H1 (cell line): ENCODE results near the gene ADAMTS8. TPM values are rescaled to one million over a fixed set of nuclear protein-coding genes. Genes with fewer than 3 reads are reported as not detected.

Source experiments
- CTCF ChIA-PET: fragments of 300-600 bp; sonication (Branson Sonifier 250); formaldehyde crosslinking; loops from one replicate; lab custom pipeline; 2021; ENCODE audit not compliant: partially characterized antibody; lab: Charles Lee
- POLR2A ChIA-PET: fragments of 300-600 bp; sonication (Branson Sonifier 250); formaldehyde crosslinking; loops from one replicate; lab custom pipeline; 2021; ENCODE audit warnings: inconsistent platforms; ENCODE audit not compliant: partially characterized antibody; lab: Charles Lee
- DNase-seq, 2 experiments: peaks; one replicate each; pipeline versions ENCODE4 v3.0.0 to v3.0.0-alpha.2; 2010 to 2022; ENCODE audit warnings: low spot score in 2 of 2, low read depth in 1 of 2, mixed read lengths in 1 of 2
- FAIRE-seq: peaks from 2 replicates; lab custom pipeline; 2011; peaks lifted over from hg19 to GRCh38; lab: Jason Lieb, UNC
- H2AFZ ChIP-seq: 2 replicates; pipeline ENCODE4 v1.8.1; 2012; ENCODE audit warnings: low read length, inconsistent platforms
- H2AK5ac ChIP-seq: 2 replicates; pipeline ENCODE4 v1.6.1; 2013; ENCODE audit warnings: low read depth, low read length
- H2BK120ac ChIP-seq: replicated peaks from 2 replicates; pipeline ENCODE3; 2013; ENCODE audit warnings: low read depth, low read length, inconsistent platforms
- H2BK12ac ChIP-seq: 2 replicates; pipeline ENCODE4 v1.6.1; 2013; ENCODE audit warnings: low read depth, low read length
- H2BK15ac ChIP-seq: 2 replicates; pipeline ENCODE4 v1.6.1; 2013; ENCODE audit warnings: low read length
- H2BK20ac ChIP-seq: 2 replicates; pipeline ENCODE4 v1.6.1; 2013; ENCODE audit warnings: low read length
- H2BK5ac ChIP-seq: 2 replicates; pipeline ENCODE4 v1.6.1; 2013; ENCODE audit warnings: low read depth, low read length
- H3K14ac ChIP-seq: 2 replicates; pipeline ENCODE4 v1.6.1; 2013; ENCODE audit warnings: inconsistent platforms; ENCODE audit not compliant: insufficient read length
- H3K18ac ChIP-seq: 2 replicates; pipeline ENCODE4 v1.6.1; 2013; ENCODE audit warnings: low read length; ENCODE audit errors: extremely low read depth
- H3K23ac ChIP-seq: 2 replicates; pipeline ENCODE4 v1.6.1; 2013; ENCODE audit warnings: inconsistent platforms; ENCODE audit not compliant: insufficient read length
- H3K23me2 ChIP-seq: 2 replicates; pipeline ENCODE4 v1.6.1; 2013; ENCODE audit warnings: low read depth, low read length
- H3K27ac ChIP-seq: 2 replicates; pipeline ENCODE4 v1.6.1; 2011; ENCODE audit warnings: low read depth, low read length, inconsistent platforms
- H3K27me3 ChIP-seq, 4 experiments: replicated peaks in 1 of 4; 1 replicate in 1 of 4; 2 replicates in 3 of 4; pipeline versions ENCODE4 v1.6.1 to v1.8.1; 2011 to 2013; ENCODE audit warnings: low read length in 3 of 4, mild to moderate bottlenecking in 3 of 4, inconsistent platforms in 2 of 4, mixed read lengths in 2 of 4, moderate library complexity in 1 of 4; ENCODE audit not compliant: control insufficient read depth in 3 of 4, insufficient read depth in 3 of 4; ENCODE audit errors: extremely low read depth in 1 of 4
- H3K36me3 ChIP-seq, 4 experiments: 2 replicates each; pipeline versions ENCODE4 v1.6.1 to v1.8.1; 2011 to 2013; ENCODE audit warnings: mild to moderate bottlenecking in 4 of 4, low read length in 3 of 4, moderate library complexity in 2 of 4, control low read depth in 1 of 4, inconsistent platforms in 1 of 4; ENCODE audit not compliant: insufficient read depth in 4 of 4, control insufficient read depth in 2 of 4
- H3K4ac ChIP-seq: replicated peaks from 2 replicates; pipeline ENCODE3; 2013; ENCODE audit warnings: low read length, low read depth, mixed read lengths, inconsistent platforms; ENCODE audit not compliant: insufficient read length
- H3K4me1 ChIP-seq, 4 experiments: replicated peaks in 1 of 4; 1 replicate in 1 of 4; 2 replicates in 3 of 4; pipeline versions ENCODE4 v1.6.1 to v1.8.1; 2011 to 2013; ENCODE audit warnings: low read length in 3 of 4, inconsistent platforms in 2 of 4, mixed read lengths in 1 of 4; ENCODE audit not compliant: insufficient read depth in 4 of 4, control insufficient read depth in 3 of 4
- H3K4me2 ChIP-seq, 2 experiments: 2 replicates each; pipeline versions ENCODE4 v1.6.1 to v1.8.1; 2011 to 2013; ENCODE audit warnings: low read depth in 2 of 2, low read length in 2 of 2, control low read depth in 1 of 2, inconsistent platforms in 1 of 2, mild to moderate bottlenecking in 1 of 2; ENCODE audit not compliant: insufficient read depth in 1 of 2
- H3K4me3 ChIP-seq, 4 experiments: fragments of 200-600, 300-600 bp in 1 of 4; sonication (generic), shearing (Covaris generic), sonication (Bioruptor Twin) in 1 of 4; 2 replicates each; pipeline versions ENCODE4 v1.5.1 to v1.8.1; 2011 to 2016; ENCODE audit warnings: low read length in 4 of 4, low read depth in 3 of 4, control low read depth in 2 of 4, inconsistent platforms in 2 of 4, mild to moderate bottlenecking in 2 of 4, mixed read lengths in 1 of 4, moderate library complexity in 1 of 4; ENCODE audit not compliant: insufficient read depth in 2 of 4; ENCODE audit errors: extremely low read depth in 1 of 4
- H3K56ac ChIP-seq: replicated peaks from 2 replicates; pipeline ENCODE3; 2013; ENCODE audit warnings: low read depth, mild to moderate bottlenecking, mixed read lengths, low read length, inconsistent platforms; ENCODE audit not compliant: insufficient read length
- H3K79me1 ChIP-seq: 2 replicates; pipeline ENCODE4 v1.6.1; 2013; ENCODE audit warnings: low read depth, low read length, control low read depth
- H3K79me2 ChIP-seq, 2 experiments: 2 replicates each; pipeline versions ENCODE4 v1.6.1 to v1.8.1; 2012 to 2013; ENCODE audit warnings: low read length in 2 of 2, mild to moderate bottlenecking in 2 of 2, inconsistent platforms in 1 of 2; ENCODE audit not compliant: insufficient read depth in 2 of 2, control insufficient read depth in 1 of 2
- H3K9ac ChIP-seq, 4 experiments: replicated peaks in 1 of 4; 1 replicate in 1 of 4; 2 replicates in 3 of 4; pipeline versions ENCODE4 v1.6.1 to v1.8.1; 2011 to 2013; ENCODE audit warnings: low read depth in 3 of 4, low read length in 3 of 4, control low read depth in 2 of 4, mild to moderate bottlenecking in 2 of 4, moderate library complexity in 2 of 4, inconsistent platforms in 1 of 4; ENCODE audit errors: extremely low read depth in 1 of 4
- H3K9me3 ChIP-seq, 2 experiments: 2 replicates each; pipeline versions ENCODE4 v1.6.1 to v1.8.1; 2012 to 2013; ENCODE audit warnings: mild to moderate bottlenecking in 2 of 2, moderate library complexity in 2 of 2, control low read depth in 1 of 2, inconsistent platforms in 1 of 2, low read depth in 1 of 2, low read length in 1 of 2, mixed read lengths in 1 of 2; ENCODE audit not compliant: insufficient read depth in 2 of 2
- H4K20me1 ChIP-seq, 2 experiments: replicated peaks in 1 of 2; 2 replicates each; pipeline versions ENCODE3 to v1.8.1; 2011 to 2013; ENCODE audit warnings: inconsistent platforms in 2 of 2, low read length in 2 of 2, mild to moderate bottlenecking in 1 of 2; ENCODE audit not compliant: insufficient read depth in 2 of 2, control insufficient read depth in 1 of 2
- H4K5ac ChIP-seq: 2 replicates; pipeline ENCODE4 v1.6.1; 2013; ENCODE audit warnings: low read length, low read depth, mixed read lengths, inconsistent platforms; ENCODE audit not compliant: insufficient read length
- H4K8ac ChIP-seq: 2 replicates; pipeline ENCODE4 v1.8.0; 2013; ENCODE audit warnings: mild to moderate bottlenecking, moderate library complexity, low read length, inconsistent platforms; ENCODE audit not compliant: insufficient read depth; ENCODE audit errors: extremely low read depth
- H4K91ac ChIP-seq: replicated peaks from 2 replicates; pipeline ENCODE3; 2013; ENCODE audit warnings: low read length, mixed read lengths, inconsistent platforms; ENCODE audit not compliant: insufficient read length
- ATF2 ChIP-seq: IDR thresholded peaks from 2 replicates; pipeline ENCODE4 v1.6.1; 2012; ENCODE audit warnings: low read length, inconsistent platforms
- EGR1 ChIP-seq: IDR thresholded peaks from 2 replicates; pipeline ENCODE4 v1.6.1; 2011; ENCODE audit warnings: low read depth, low read length, borderline replicate concordance
- JUN ChIP-seq: IDR thresholded peaks from 2 replicates; pipeline ENCODE4 v1.6.1; 2011; ENCODE audit warnings: low read depth, mild to moderate bottlenecking, improper control_type of control experiment, low read length
- PHF8 ChIP-seq: fragments of 200-600 bp; sonication (generic); conservative IDR thresholded peaks from 2 replicates; pipeline ENCODE4 v1.7.1; 2012; ENCODE audit warnings: low read depth, mild to moderate bottlenecking, inconsistent platforms, low read length, moderate library complexity
- POLR2A ChIP-seq, 2 experiments: IDR thresholded peaks; 1 replicate in 1 of 2; 2 replicates in 1 of 2; pipeline ENCODE4 v1.6.1; 2011; ENCODE audit warnings: low read depth in 2 of 2, low read length in 2 of 2, mild to moderate bottlenecking in 2 of 2; ENCODE audit errors: control extremely low read depth in 1 of 2
- SAP30 ChIP-seq: fragments of 300-600 bp; sonication (generic); IDR thresholded peaks from 2 replicates; pipeline ENCODE4 v1.7.1; 2012; ENCODE audit warnings: low read length, moderate library complexity, mild to moderate bottlenecking, inconsistent platforms; ENCODE audit not compliant: insufficient read depth, insufficient replicate concordance
- WGBS, 2 experiments: shearing (Covaris generic) in 1 of 2; methylation state at CpG; one replicate each; pipeline versions ENCODE4 v1.1.6 to v1.1.7; 2013 to 2015; ENCODE audit warnings: low lambda C conversion rate in 2 of 2, mixed read lengths in 2 of 2, inconsistent platforms in 1 of 2, low coverage in 1 of 2, missing lambda C conversion rate in 1 of 2; ENCODE audit not compliant: insufficient replicate concordance in 2 of 2, insufficient coverage in 1 of 2, insufficient read length in 1 of 2; ENCODE audit errors: extremely low coverage in 1 of 2, missing lambda C conversion rate in 1 of 2; 5-methylcytosine and 5-hydroxymethylcytosine counted together
- polyA plus RNA-seq, 7 experiments: library from polyadenylated mRNA; depleted of rRNA in 3 of 7; stranded (reverse) in 5 of 7; unstranded in 2 of 7; fragments of >200 nt in 5 of 7; fragments of 200-250 nt in 2 of 7; gene quantifications; 1 replicate in 5 of 7; 2 replicates in 1 of 7; 4 replicates in 1 of 7; pipeline versions ENCODE4 v1.2.1 to v1.2.3, GENCODE V29; 2011 to 2013; ENCODE audit warnings: missing spikeins in 2 of 7, mixed read lengths in 2 of 7
- total RNA-seq: library from RNA; stranded (reverse); fragmentation: NEBNext Ultra II Directional; extraction: Animal tissue kit (Norgen Biotek cat#: 25700); gene quantifications from 2 replicates; pipeline ENCODE4 v1.2.1, GENCODE V29; 2021
- TF ChIP-seq, protein P1 (sequence below): IDR thresholded peaks from 2 replicates; pipeline ENCODE4 v1.6.1; 2011; ENCODE audit warnings: low read length, improper control_type of control experiment

The ADAMTS8 gene
- total and polyA plus RNA-seq, 2 of the 8 experiments (the other 6 are each of a cell fraction or from before 2014, with no cell fraction given), result 9.3 to 16.6 TPM

GRCh38 chr11:130416530-130416882 lies 11.9 kb downstream of the ADAMTS8 start:
- no peak for TF ChIP-seq POLR2A (IDR thresholded peaks at IDR 0.05; ENCODE audit: control extremely low read depth in 1 of 2, low read depth in 2 of 2, low read length in 2 of 2)
- no peak for TF ChIP-seq SAP30
- no peak for TF ChIP-seq JUN
- no peak for TF ChIP-seq EGR1
- TF ChIP-seq, protein P1, sequence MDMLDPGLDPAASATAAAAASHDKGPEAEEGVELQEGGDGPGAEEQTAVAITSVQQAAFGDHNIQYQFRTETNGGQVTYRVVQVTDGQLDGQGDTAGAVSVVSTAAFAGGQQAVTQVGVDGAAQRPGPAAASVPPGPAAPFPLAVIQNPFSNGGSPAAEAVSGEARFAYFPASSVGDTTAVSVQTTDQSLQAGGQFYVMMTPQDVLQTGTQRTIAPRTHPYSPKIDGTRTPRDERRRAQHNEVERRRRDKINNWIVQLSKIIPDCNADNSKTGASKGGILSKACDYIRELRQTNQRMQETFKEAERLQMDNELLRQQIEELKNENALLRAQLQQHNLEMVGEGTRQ, result no peak
- TF ChIP-seq ATF2, result no peak
- no peak for TF ChIP-seq PHF8
- H3K9me3 ChIP-seq, result no peaks in the 10 kb centered on the region
- ChIA-PET POLR2A (interaction anchor here (0.9 to 4.5 kb wide), 7 partner anchors 9 to 414 kb away, joined by 3 to 26 read pairs (median 4); partner anchors contain the start of gene PRDM10), CTCF (interaction anchor here (0.5 to 5.9 kb wide), 12 partner anchors 9 to 625 kb away, joined by 3 to 31 read pairs (median 4); partner anchors contain the start of gene ADAMTS8)
- no peak overlapping the region for H4K8ac ChIP-seq
- H3K14ac ChIP-seq, result no peak overlapping the region
- 0 out of 8 replicates have a peak, but pooled peaks cover 0 to 4% (median 0%) of the 10 kb centered on the region in 4 experiments for H3K36me3 ChIP-seq
- no peak overlapping the region for H4K5ac ChIP-seq
- H3K4ac ChIP-seq, result no peak overlapping the region
- H3K4me3 ChIP-seq, result no peak overlapping the region
- H3K79me1 ChIP-seq, result no peaks in the 10 kb centered on the region
- H3K4me2 ChIP-seq, result no peak overlapping the region
- H2AK5ac ChIP-seq, result peak overlapping the region; percentile 54; the same call in 1 of the 2 replicates
- no peak overlapping the region for H3K23ac ChIP-seq
- no peak for FAIRE-seq
- peak overlapping the region; percentile 14 for H3K56ac ChIP-seq
- H3K9ac ChIP-seq, result no peak overlapping the region
- no peak for DNase-seq
- H2AFZ ChIP-seq, result no peak overlapping the region
- no peaks in the 10 kb centered on the region for H4K20me1 ChIP-seq
- peak overlapping the region; percentile 42; the same call in 1 of the 2 replicates for H2BK12ac ChIP-seq
- no peaks in the 10 kb centered on the region; a peak in 1 of 7 replicates for H3K4me1 ChIP-seq
- no peaks in the 10 kb centered on the region for H3K27me3 ChIP-seq
- H2BK5ac ChIP-seq, result peak overlapping the region; percentile 82; the same call in 1 of the 2 replicates
- no peaks in the 10 kb centered on the region for H3K23me2 ChIP-seq
- H3K79me2 ChIP-seq, result no peaks in the 10 kb centered on the region
- WGBS, 2 experiments, result 88% methylated on average over 12 of the region's 12 CpGs; no CpG with 5 or more reads in 1 of the 2 experiments
- no peak overlapping the region for H2BK120ac ChIP-seq
- peak overlapping the region; percentile 73; the same call in 1 of the 2 replicates for H3K18ac ChIP-seq
- peak overlapping the region; percentile 33; the same call in 1 of the 2 replicates for H2BK15ac ChIP-seq
- peak overlapping the region; percentile 87 for H4K91ac ChIP-seq
- H2BK20ac ChIP-seq, result peak overlapping the region; percentile 63; the same call in 1 of the 2 replicates
- no peak overlapping the region for H3K27ac ChIP-seq
